HL-60 (cell line): ENCODE results near the gene CNPY2.

Source experiments
- GABPA ChIP-seq: IDR thresholded peaks from 2 replicates; pipeline ENCODE4 v1.6.1; 2012; ENCODE audit warnings: low read depth
- POLR2AphosphoS5 ChIP-seq: IDR thresholded peaks from 2 replicates; pipeline ENCODE4 v1.6.1; 2012; ENCODE audit warnings: low read depth
- TF ChIP-seq, protein P1 (sequence below): IDR thresholded peaks from one replicate; pipeline ENCODE4 v1.5.1; 2011; ENCODE audit warnings: low read length, control low read depth, inconsistent platforms; ENCODE audit not compliant: insufficient read depth

- TF ChIP-seq, protein P1, sequence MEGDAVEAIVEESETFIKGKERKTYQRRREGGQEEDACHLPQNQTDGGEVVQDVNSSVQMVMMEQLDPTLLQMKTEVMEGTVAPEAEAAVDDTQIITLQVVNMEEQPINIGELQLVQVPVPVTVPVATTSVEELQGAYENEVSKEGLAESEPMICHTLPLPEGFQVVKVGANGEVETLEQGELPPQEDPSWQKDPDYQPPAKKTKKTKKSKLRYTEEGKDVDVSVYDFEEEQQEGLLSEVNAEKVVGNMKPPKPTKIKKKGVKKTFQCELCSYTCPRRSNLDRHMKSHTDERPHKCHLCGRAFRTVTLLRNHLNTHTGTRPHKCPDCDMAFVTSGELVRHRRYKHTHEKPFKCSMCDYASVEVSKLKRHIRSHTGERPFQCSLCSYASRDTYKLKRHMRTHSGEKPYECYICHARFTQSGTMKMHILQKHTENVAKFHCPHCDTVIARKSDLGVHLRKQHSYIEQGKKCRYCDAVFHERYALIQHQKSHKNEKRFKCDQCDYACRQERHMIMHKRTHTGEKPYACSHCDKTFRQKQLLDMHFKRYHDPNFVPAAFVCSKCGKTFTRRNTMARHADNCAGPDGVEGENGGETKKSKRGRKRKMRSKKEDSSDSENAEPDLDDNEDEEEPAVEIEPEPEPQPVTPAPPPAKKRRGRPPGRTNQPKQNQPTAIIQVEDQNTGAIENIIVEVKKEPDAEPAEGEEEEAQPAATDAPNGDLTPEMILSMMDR: no peak
- TF ChIP-seq POLR2AphosphoS5 (peak; percentile 93), GABPA (peak; percentile 29; the same call in 1 of the 2 replicates)
These were observed 15.7 kb downstream of the CNPY2 start, which contains the start of gene CS for GRCh38 chr12:56299853-56300643.
